ENCODE measurements around the gene RAB3GAP2. TPM values are rescaled to one million over a fixed set of nuclear protein-coding genes. Genes with fewer than 3 reads are reported as not detected.
"Not testable (repeated sequence)": the region's sequence is repeated elsewhere in the genome, so short reads cannot be mapped to it uniquely, and the experiment has no call there.

Gene RAB3GAP2
- total RNA-seq, 1 donor from 2014 or later = 50.6 TPM

GRCh38 chr1:220219136-220219442 is 53.2 kb downstream of the RAB3GAP2 start:
- DNase-seq (ENCODE audit: low spot score in 2 of 2, unreplicated experiment in 2 of 2) = no peak
- no peaks in the 10 kb centered on the region for H3K9me3 Mint-ChIP-seq
- no peak overlapping the region for H3K4me3 Mint-ChIP-seq
- H3K27me3 Mint-ChIP-seq (ENCODE audit: low read depth) = no peaks in the 10 kb centered on the region
- H3K4me1 Mint-ChIP-seq = no peaks in the 10 kb centered on the region
- no peak for TF ChIP-seq CTCF (IDR thresholded peaks at IDR 0.05; ENCODE audit: unreplicated experiment)
- H3K36me3 Mint-ChIP-seq = peaks cover 2% of the 10 kb centered on the region
- no peak overlapping the region for H3K27ac Mint-ChIP-seq

- not testable (repeated sequence) for H3K9me3 Mint-ChIP-seq; H3K4me3 Mint-ChIP-seq; H3K27ac Mint-ChIP-seq; H3K4me1 Mint-ChIP-seq; H3K27me3 Mint-ChIP-seq (ENCODE audit: low read depth); H3K36me3 Mint-ChIP-seq
- DNase-seq (ENCODE audit: low spot score in 2 of 2, unreplicated experiment in 2 of 2) = peak in 1 of 2 experiments; percentile 45
Measured at GRCh38 chr1:220218397-220219135, 53.7 kb downstream of the RAB3GAP2 start.

GRCh38 chr1:220217383-220217988 is 54.8 kb downstream of the RAB3GAP2 start:
- Mint-ChIP-seq H3K4me3 (no peak overlapping the region), H3K4me1 (peaks cover 2% of the 10 kb centered on the region), H3K9me3 (no peaks in the 10 kb centered on the region), H3K36me3 (peaks cover 2% of the 10 kb centered on the region), H3K27ac (no peak overlapping the region), H3K27me3 (ENCODE audit: low read depth) (no peaks in the 10 kb centered on the region)
- no peak for DNase-seq (ENCODE audit: low spot score in 2 of 2, unreplicated experiment in 2 of 2)
- TF ChIP-seq CTCF (IDR thresholded peaks at IDR 0.05; ENCODE audit: unreplicated experiment) = no peak

GRCh38 chr1:220213382-220213983 is 58.8 kb downstream of the RAB3GAP2 start:
- no peak for DNase-seq (ENCODE audit: low spot score in 2 of 2, unreplicated experiment in 2 of 2)
- Mint-ChIP-seq H3K27me3 (ENCODE audit: low read depth) (no peaks in the 10 kb centered on the region), H3K9me3 (no peaks in the 10 kb centered on the region), H3K4me3 (no peak overlapping the region), H3K4me1 (peaks cover 8% of the 10 kb centered on the region), H3K36me3 (peaks cover 2% of the 10 kb centered on the region), H3K27ac (no peak overlapping the region)
- no peak for TF ChIP-seq CTCF (IDR thresholded peaks at IDR 0.05; ENCODE audit: unreplicated experiment)

GRCh38 chr1:220207411-220207810 is 64.8 kb downstream of the RAB3GAP2 start:
- TF ChIP-seq CTCF (IDR thresholded peaks at IDR 0.05; ENCODE audit: unreplicated experiment) = no peak
- Mint-ChIP-seq H3K27me3 (ENCODE audit: low read depth) (no peaks in the 10 kb centered on the region), H3K4me1 (peaks cover 10% of the 10 kb centered on the region), H3K9me3 (no peaks in the 10 kb centered on the region), H3K27ac (no peak overlapping the region), H3K4me3 (no peak overlapping the region), H3K36me3 (peaks cover 27% of the 10 kb centered on the region)
- no peak for DNase-seq (ENCODE audit: low spot score in 2 of 2, unreplicated experiment in 2 of 2)

- not testable (repeated sequence) for DNase-seq (ENCODE audit: low spot score in 2 of 2, unreplicated experiment in 2 of 2); H3K27ac Mint-ChIP-seq; H3K4me3 Mint-ChIP-seq; H3K27me3 Mint-ChIP-seq (ENCODE audit: low read depth); H3K4me1 Mint-ChIP-seq; H3K9me3 Mint-ChIP-seq
- peaks cover 28% of the 10 kb centered on the region for H3K36me3 Mint-ChIP-seq
Measured at GRCh38 chr1:220204758-220205157, 67.5 kb downstream of the RAB3GAP2 start.

Measured in mesothelial cell of epicardium (in vitro differentiated cells).